Neural cell (in vitro differentiated cells): ENCODE results near the gene SLC12A8. TPM values are rescaled to one million over a fixed set of nuclear protein-coding genes. Genes with fewer than 3 reads are reported as not detected.

Experiments used
- H2AFZ ChIP-seq: fragments of 200-600, 300-800 bp; sonication (generic), shearing (Covaris generic); 2 replicates; pipeline ENCODE4 v1.6.0; 2014; ENCODE audit warnings: low read depth, mild to moderate bottlenecking, antibody characterized with exemption, low read length, moderate library complexity
- H3F3A ChIP-seq: fragments of 200-600 bp; shearing (Covaris generic); 2 replicates; pipeline ENCODE4 v1.6.1; 2016; ENCODE audit warnings: mild to moderate bottlenecking, moderate library complexity, mixed read lengths, antibody characterized with exemption, low read length; ENCODE audit not compliant: insufficient read depth, poor library complexity, severe bottlenecking
- H3K27ac ChIP-seq: fragments of 200-600, 300-800 bp; sonication (generic), shearing (Covaris generic); 2 replicates; pipeline ENCODE4 v1.5.1; 2014; ENCODE audit warnings: mild to moderate bottlenecking, low read length, moderate library complexity
- H3K27me3 ChIP-seq: fragments of 300-800, 200-600 bp; sonication (generic), shearing (Covaris generic); 2 replicates; pipeline ENCODE4 v1.6.0; 2014; ENCODE audit warnings: mild to moderate bottlenecking, low read depth, low read length, moderate library complexity; ENCODE audit not compliant: insufficient read depth
- H3K36me3 ChIP-seq: fragments of 300-800, 200-600 bp; sonication (generic), shearing (Covaris generic); 2 replicates; pipeline ENCODE4 v1.5.1; 2014; ENCODE audit warnings: mild to moderate bottlenecking, antibody characterized with exemption, low read length, moderate library complexity; ENCODE audit not compliant: insufficient read depth
- H3K4me2 ChIP-seq: fragments of 300-800, 200-600 bp; sonication (generic), shearing (Covaris generic); 2 replicates; pipeline ENCODE4 v1.6.0; 2014; ENCODE audit warnings: mild to moderate bottlenecking, low read length
- H3K4me3 ChIP-seq: fragments of 300-800, 200-600 bp; sonication (generic), shearing (Covaris generic); 2 replicates; pipeline ENCODE4 v1.5.1; 2014; ENCODE audit warnings: mild to moderate bottlenecking, low read length, moderate library complexity
- H3K79me2 ChIP-seq: fragments of 200-600 bp; shearing (Covaris generic); replicated peaks from 2 replicates; pipeline ENCODE4 v1.6.0; 2014; ENCODE audit warnings: mild to moderate bottlenecking, low read length, moderate library complexity; ENCODE audit not compliant: insufficient read depth
- H3K9ac ChIP-seq: fragments of 300-800, 200-600 bp; sonication (generic), shearing (Covaris generic); 2 replicates; pipeline ENCODE4 v1.6.1; 2016; ENCODE audit warnings: mild to moderate bottlenecking, low read length, mixed read lengths
- H3K9me2 ChIP-seq: fragments of 200-600 bp; shearing (Covaris generic); 2 replicates; pipeline ENCODE4 v1.6.1; 2016; ENCODE audit warnings: mild to moderate bottlenecking, low read length, mixed read lengths; ENCODE audit not compliant: insufficient read depth
- H3K9me3 ChIP-seq: fragments of 200-600, 300-800 bp; sonication (generic), shearing (Covaris generic); 2 replicates; pipeline ENCODE4 v1.6.1; 2016; ENCODE audit warnings: mild to moderate bottlenecking, mixed run types, low read length, moderate library complexity, mixed read lengths
- H4K20me1 ChIP-seq: fragments of 200-600 bp; shearing (Covaris generic); 2 replicates; pipeline ENCODE4 v1.6.1; 2016; ENCODE audit warnings: mild to moderate bottlenecking, mixed run types; ENCODE audit not compliant: insufficient read depth
- EP300 ChIP-seq: fragments of 450-650 bp; conservative IDR thresholded peaks from 2 replicates; pipeline ENCODE4 v1.6.1; 2014; ENCODE audit warnings: antibody characterized with exemption, mild to moderate bottlenecking, moderate library complexity; ENCODE audit not compliant: poor library complexity, severe bottlenecking
- EZH2 ChIP-seq: fragments of 200-600, 300-800 bp; shearing (Covaris generic), sonication (generic); IDR thresholded peaks from 2 replicates; pipeline ENCODE4 v1.6.1; 2014; ENCODE audit warnings: antibody characterized with exemption, low read length, borderline replicate concordance, mild to moderate bottlenecking; ENCODE audit not compliant: insufficient read depth, poor library complexity, severe bottlenecking
- MXI1 ChIP-seq: fragments of 450-650 bp; conservative IDR thresholded peaks from 2 replicates; pipeline ENCODE4 v1.6.1; 2014; ENCODE audit warnings: antibody characterized with exemption, mild to moderate bottlenecking; ENCODE audit not compliant: poor library complexity, severe bottlenecking
- POLR2AphosphoS5 ChIP-seq: IDR thresholded peaks from 2 replicates; pipeline ENCODE4 v1.6.1; 2012
- RAD21 ChIP-seq: fragments of 450-650 bp; conservative IDR thresholded peaks from 2 replicates; pipeline ENCODE4 v1.6.1; 2014; ENCODE audit warnings: antibody characterized with exemption, mild to moderate bottlenecking, moderate library complexity
- SMC3 ChIP-seq: fragments of 450-650 bp; conservative IDR thresholded peaks from 2 replicates; pipeline ENCODE4 v1.6.1; 2014; ENCODE audit warnings: antibody characterized with exemption, mild to moderate bottlenecking, moderate library complexity; ENCODE audit not compliant: poor library complexity
- TAF1 ChIP-seq: IDR thresholded peaks from 2 replicates; pipeline ENCODE4 v1.6.1; 2012; ENCODE audit warnings: low read depth
- polyA plus RNA-seq: library from polyadenylated mRNA; depleted of rRNA; stranded (reverse); fragments of >200 nt; gene quantifications from 2 replicates; pipeline ENCODE4 v1.2.3, GENCODE V29; 2014
- TF ChIP-seq, protein P1 (sequence below): fragments of 450-650 bp; IDR thresholded peaks from 2 replicates; pipeline ENCODE4 v1.5.1; 2014; ENCODE audit warnings: antibody characterized with exemption, mild to moderate bottlenecking, moderate library complexity; ENCODE audit not compliant: poor library complexity, severe bottlenecking
- TF ChIP-seq, protein P2 (sequence below): IDR thresholded peaks from 2 replicates; pipeline ENCODE4 v1.6.1; 2012; ENCODE audit warnings: borderline replicate concordance

Gene SLC12A8
- polyA plus RNA-seq, 1 donor from 2014 or later, result 4.6 TPM

DNA sequence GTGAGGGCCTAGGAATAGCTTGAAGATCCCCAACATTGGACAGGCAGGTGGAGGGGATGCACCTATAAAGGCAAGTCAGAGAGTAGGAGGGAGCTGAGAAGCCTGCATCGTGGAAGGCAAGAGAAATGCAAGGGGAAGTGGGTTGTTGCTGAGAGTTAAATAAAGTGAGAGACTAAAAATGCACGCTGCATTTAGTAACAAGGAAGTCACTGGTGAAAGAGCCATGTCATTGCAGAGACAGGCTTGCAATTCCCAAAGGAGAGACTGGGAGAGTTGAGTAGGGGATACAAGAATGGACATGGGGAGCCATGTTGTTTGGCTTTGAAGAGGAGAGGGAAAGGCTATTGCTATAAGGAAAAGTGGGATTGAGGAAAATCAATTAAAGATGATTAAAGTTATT, 79.7 kb downstream of the SLC12A8 start:
- Histone ChIP-seq H3K27me3 (no peaks in the 10 kb centered on the region), H3K27ac (no peak overlapping the region), H3K36me3 (no peaks in the 10 kb centered on the region), H3K4me3 (no peak overlapping the region), H4K20me1 (no peaks in the 10 kb centered on the region), H3F3A (no peaks in the 10 kb centered on the region), H3K79me2 (no peaks in the 10 kb centered on the region), H2AFZ (no peak overlapping the region), H3K9ac (no peak overlapping the region), H3K4me2 (no peak overlapping the region), H3K9me3 (no peaks in the 10 kb centered on the region), H3K9me2 (no peaks in the 10 kb centered on the region)
- TF ChIP-seq, protein P1, sequence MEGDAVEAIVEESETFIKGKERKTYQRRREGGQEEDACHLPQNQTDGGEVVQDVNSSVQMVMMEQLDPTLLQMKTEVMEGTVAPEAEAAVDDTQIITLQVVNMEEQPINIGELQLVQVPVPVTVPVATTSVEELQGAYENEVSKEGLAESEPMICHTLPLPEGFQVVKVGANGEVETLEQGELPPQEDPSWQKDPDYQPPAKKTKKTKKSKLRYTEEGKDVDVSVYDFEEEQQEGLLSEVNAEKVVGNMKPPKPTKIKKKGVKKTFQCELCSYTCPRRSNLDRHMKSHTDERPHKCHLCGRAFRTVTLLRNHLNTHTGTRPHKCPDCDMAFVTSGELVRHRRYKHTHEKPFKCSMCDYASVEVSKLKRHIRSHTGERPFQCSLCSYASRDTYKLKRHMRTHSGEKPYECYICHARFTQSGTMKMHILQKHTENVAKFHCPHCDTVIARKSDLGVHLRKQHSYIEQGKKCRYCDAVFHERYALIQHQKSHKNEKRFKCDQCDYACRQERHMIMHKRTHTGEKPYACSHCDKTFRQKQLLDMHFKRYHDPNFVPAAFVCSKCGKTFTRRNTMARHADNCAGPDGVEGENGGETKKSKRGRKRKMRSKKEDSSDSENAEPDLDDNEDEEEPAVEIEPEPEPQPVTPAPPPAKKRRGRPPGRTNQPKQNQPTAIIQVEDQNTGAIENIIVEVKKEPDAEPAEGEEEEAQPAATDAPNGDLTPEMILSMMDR, result no peak
- TF ChIP-seq EP300, result no peak
- no peak for TF ChIP-seq SMC3
- TF ChIP-seq RAD21, result no peak
- TF ChIP-seq EZH2, result no peak
- TF ChIP-seq, protein P2, sequence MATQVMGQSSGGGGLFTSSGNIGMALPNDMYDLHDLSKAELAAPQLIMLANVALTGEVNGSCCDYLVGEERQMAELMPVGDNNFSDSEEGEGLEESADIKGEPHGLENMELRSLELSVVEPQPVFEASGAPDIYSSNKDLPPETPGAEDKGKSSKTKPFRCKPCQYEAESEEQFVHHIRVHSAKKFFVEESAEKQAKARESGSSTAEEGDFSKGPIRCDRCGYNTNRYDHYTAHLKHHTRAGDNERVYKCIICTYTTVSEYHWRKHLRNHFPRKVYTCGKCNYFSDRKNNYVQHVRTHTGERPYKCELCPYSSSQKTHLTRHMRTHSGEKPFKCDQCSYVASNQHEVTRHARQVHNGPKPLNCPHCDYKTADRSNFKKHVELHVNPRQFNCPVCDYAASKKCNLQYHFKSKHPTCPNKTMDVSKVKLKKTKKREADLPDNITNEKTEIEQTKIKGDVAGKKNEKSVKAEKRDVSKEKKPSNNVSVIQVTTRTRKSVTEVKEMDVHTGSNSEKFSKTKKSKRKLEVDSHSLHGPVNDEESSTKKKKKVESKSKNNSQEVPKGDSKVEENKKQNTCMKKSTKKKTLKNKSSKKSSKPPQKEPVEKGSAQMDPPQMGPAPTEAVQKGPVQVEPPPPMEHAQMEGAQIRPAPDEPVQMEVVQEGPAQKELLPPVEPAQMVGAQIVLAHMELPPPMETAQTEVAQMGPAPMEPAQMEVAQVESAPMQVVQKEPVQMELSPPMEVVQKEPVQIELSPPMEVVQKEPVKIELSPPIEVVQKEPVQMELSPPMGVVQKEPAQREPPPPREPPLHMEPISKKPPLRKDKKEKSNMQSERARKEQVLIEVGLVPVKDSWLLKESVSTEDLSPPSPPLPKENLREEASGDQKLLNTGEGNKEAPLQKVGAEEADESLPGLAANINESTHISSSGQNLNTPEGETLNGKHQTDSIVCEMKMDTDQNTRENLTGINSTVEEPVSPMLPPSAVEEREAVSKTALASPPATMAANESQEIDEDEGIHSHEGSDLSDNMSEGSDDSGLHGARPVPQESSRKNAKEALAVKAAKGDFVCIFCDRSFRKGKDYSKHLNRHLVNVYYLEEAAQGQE, result no peak
- no peak for TF ChIP-seq MXI1
- no peak for TF ChIP-seq TAF1
- no peak for TF ChIP-seq POLR2AphosphoS5

DNA sequence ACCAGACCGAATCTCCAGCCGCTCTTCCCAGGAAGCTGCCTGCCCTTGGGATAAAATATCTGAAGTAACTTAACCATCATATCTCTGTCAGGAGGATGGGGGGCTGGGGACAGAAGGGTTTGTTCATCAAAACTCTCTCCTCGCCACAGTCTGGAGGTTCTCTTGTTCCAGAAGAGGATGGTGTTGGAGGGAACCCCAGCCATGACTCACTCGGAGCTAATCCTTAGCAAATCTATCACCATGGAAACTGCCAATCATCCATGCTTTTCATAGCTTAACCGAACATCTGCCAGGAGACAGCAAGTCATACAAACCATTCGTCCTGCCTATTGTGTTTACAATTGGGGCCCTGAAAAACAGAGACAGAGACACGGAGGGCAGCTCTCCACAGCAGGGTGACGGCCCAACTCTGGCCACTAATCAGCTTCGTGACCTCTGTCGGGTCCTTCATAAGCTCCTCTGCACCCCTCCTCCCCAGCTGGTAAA, 83.0 kb downstream of the SLC12A8 start:
- peak overlapping the region; percentile 66 for H3K4me2 ChIP-seq
- no peaks in the 10 kb centered on the region for H3K79me2 ChIP-seq
- no peaks in the 10 kb centered on the region for H3K9me2 ChIP-seq
- H3F3A ChIP-seq, result no peaks in the 10 kb centered on the region
- H3K9me3 ChIP-seq, result no peaks in the 10 kb centered on the region
- H3K4me3 ChIP-seq, result peak overlapping the region; percentile 48
- peak overlapping the region; percentile 54 for H3K9ac ChIP-seq
- H3K27ac ChIP-seq, result peak overlapping the region; percentile 79
- H2AFZ ChIP-seq, result peak overlapping the region; percentile 81
- TF ChIP-seq POLR2AphosphoS5 (peak; percentile 18), EZH2 (no peak), RAD21 (peak; percentile 11), SMC3 (no peak), MXI1 (no peak), TAF1 (no peak), EP300 (peak; percentile 58)
- TF ChIP-seq, protein P2, result peak; percentile 23
- TF ChIP-seq, protein P1, result no peak
- no peaks in the 10 kb centered on the region for H3K27me3 ChIP-seq
- H4K20me1 ChIP-seq, result no peaks in the 10 kb centered on the region
- no peaks in the 10 kb centered on the region for H3K36me3 ChIP-seq
